GM10266 (cell line): ENCODE measurements around the gene TJP3.

Source experiments
- DNase-seq: peaks from one replicate; pipeline ENCODE4 v3.0.0; 2012; ENCODE audit errors: extremely low spot score
- CTCF ChIP-seq: IDR thresholded peaks from 2 replicates; pipeline ENCODE4 v1.5.1; 2012; ENCODE audit warnings: mild to moderate bottlenecking, low read depth; ENCODE audit not compliant: control insufficient read depth, insufficient read depth; ENCODE audit errors: missing control alignments

The TJP3 gene

GRCh38 chr19:3796358-3796757 is 88.2 kb downstream of the TJP3 start:
- no peak for DNase-seq
- TF ChIP-seq CTCF = no peak

GRCh38 chr19:3798137-3798536 is 90.0 kb downstream of the TJP3 start:
- no peak for TF ChIP-seq CTCF
- no peak for DNase-seq
